ENCODE measurements around the gene TOP3B. TPM values are rescaled to one million over a fixed set of nuclear protein-coding genes. Genes with fewer than 3 reads are reported as not detected.

The TOP3B gene
- total and polyA plus RNA-seq, 9 of the 15 experiments (the other 6 are each of a cell fraction or from before 2014, with no cell fraction given): 3.0 to 188 (median 112) TPM

GRCh38 chr22:21982338-21982965, at the start of gene TOP3B (continued):
- TF ChIP-seq, protein P1, sequence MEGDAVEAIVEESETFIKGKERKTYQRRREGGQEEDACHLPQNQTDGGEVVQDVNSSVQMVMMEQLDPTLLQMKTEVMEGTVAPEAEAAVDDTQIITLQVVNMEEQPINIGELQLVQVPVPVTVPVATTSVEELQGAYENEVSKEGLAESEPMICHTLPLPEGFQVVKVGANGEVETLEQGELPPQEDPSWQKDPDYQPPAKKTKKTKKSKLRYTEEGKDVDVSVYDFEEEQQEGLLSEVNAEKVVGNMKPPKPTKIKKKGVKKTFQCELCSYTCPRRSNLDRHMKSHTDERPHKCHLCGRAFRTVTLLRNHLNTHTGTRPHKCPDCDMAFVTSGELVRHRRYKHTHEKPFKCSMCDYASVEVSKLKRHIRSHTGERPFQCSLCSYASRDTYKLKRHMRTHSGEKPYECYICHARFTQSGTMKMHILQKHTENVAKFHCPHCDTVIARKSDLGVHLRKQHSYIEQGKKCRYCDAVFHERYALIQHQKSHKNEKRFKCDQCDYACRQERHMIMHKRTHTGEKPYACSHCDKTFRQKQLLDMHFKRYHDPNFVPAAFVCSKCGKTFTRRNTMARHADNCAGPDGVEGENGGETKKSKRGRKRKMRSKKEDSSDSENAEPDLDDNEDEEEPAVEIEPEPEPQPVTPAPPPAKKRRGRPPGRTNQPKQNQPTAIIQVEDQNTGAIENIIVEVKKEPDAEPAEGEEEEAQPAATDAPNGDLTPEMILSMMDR (IDR thresholded peaks at IDR 0.05 in 2 of 3, conservative IDR thresholded peaks at IDR 0.05 in 1 of 3; ENCODE audit: insufficient read depth in 2 of 3, low read depth in 1 of 3, low read length in 3 of 3): peak in 1 of 3 experiments; percentile 30; a peak in 1 of 6 replicates
- peak; percentile 93 for TF ChIP-seq ZNF384 (IDR thresholded peaks at IDR 0.05; ENCODE audit: low read depth, low read length)
- TF ChIP-seq SMARCB1 (IDR thresholded peaks at IDR 0.05; ENCODE audit: insufficient read length, low read depth): peak; percentile 96
- peak; percentile 88 for TF ChIP-seq BHLHE40 (IDR thresholded peaks at IDR 0.05; ENCODE audit: low read length)
- peak; percentile 93 for TF ChIP-seq EP300 (IDR thresholded peaks at IDR 0.05; ENCODE audit: low read length)
- no peak for TF ChIP-seq ZNF311 (CRISPR knock-in tag; IDR thresholded peaks at IDR 0.05)
- TF ChIP-seq E2F1 (CRISPR knock-in tag; IDR thresholded peaks at IDR 0.05): peak; percentile 98
- no peak for TF ChIP-seq RAD21 (CRISPR knock-in tag; conservative IDR thresholded peaks at IDR 0.05 in 1 of 2, IDR thresholded peaks at IDR 0.05 in 1 of 2)
- peak in 1 of 2 experiments; percentile 94; a peak in 2 of 4 replicates for TF ChIP-seq ZMIZ1 (IDR thresholded peaks at IDR 0.05; ENCODE audit: low read depth in 2 of 2, low read length in 2 of 2)
- TF ChIP-seq GTF2F1 (IDR thresholded peaks at IDR 0.05; ENCODE audit: low read depth, low read length): peak; percentile 98
- TF ChIP-seq RCOR1 (IDR thresholded peaks at IDR 0.05; ENCODE audit: borderline replicate concordance in 1 of 2, low read depth in 2 of 2, low read length in 2 of 2): peak; percentile 96 to 98
- TF ChIP-seq SMC3 (conservative IDR thresholded peaks at IDR 0.05; ENCODE audit: insufficient read depth, low read depth, low read length): peak; percentile 72
- peak; percentile 100 for TF ChIP-seq ZC3H11A (IDR thresholded peaks at IDR 0.05; ENCODE audit: low read depth, low read length)
- TF ChIP-seq, protein P2, sequence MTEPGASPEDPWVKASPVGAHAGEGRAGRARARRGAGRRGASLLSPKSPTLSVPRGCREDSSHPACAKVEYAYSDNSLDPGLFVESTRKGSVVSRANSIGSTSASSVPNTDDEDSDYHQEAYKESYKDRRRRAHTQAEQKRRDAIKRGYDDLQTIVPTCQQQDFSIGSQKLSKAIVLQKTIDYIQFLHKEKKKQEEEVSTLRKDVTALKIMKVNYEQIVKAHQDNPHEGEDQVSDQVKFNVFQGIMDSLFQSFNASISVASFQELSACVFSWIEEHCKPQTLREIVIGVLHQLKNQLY (CRISPR knock-in tag; conservative IDR thresholded peaks at IDR 0.05): peak in 1 of 2 experiments; percentile 93; a peak in 1 of 4 replicates
- TF ChIP-seq, protein P3, sequence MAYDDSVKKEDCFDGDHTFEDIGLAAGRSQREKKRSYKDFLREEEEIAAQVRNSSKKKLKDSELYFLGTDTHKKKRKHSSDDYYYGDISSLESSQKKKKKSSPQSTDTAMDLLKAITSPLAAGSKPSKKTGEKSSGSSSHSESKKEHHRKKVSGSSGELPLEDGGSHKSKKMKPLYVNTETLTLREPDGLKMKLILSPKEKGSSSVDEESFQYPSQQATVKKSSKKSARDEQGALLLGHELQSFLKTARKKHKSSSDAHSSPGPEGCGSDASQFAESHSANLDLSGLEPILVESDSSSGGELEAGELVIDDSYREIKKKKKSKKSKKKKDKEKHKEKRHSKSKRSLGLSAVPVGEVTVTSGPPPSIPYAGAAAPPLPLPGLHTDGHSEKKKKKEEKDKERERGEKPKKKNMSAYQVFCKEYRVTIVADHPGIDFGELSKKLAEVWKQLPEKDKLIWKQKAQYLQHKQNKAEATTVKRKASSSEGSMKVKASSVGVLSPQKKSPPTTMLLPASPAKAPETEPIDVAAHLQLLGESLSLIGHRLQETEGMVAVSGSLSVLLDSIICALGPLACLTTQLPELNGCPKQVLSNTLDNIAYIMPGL (CRISPR knock-in tag; IDR thresholded peaks at IDR 0.05): peak; percentile 99
